HG02870 (cell line): ENCODE results near the gene PPID.
"Not testable (repeated sequence)": the region's sequence is repeated elsewhere in the genome, so short reads cannot be mapped to it uniquely, and the experiment has no call there.

Experiments
- ATAC-seq: cut with Tn5 transposase; IDR thresholded peaks from one replicate; pipeline ENCODE4 v1.9.1; 2021; ENCODE audit warnings: mild to moderate bottlenecking, moderate library complexity; ENCODE audit not compliant: unreplicated experiment

The PPID gene

DNA sequence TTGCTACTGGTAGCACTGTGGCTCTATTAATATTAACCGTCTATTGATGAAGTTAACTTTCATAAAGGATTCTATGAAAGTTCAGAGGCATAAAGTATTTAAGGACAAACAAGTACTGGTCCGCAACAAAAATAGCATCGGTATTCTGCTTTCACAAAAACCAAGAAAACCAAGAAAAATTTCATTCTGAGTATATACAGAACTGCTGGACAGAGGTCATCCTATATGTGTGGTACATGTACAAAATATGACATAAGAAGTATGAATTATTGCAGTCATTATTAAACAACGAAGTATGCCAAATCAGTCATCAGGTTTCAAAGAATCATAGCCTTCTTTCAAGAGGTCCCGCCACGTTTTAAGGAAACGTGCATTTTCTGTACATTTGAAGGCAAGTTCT lies 53.9 kb downstream of the PPID start:
- ATAC-seq: peak; percentile 14

DNA sequence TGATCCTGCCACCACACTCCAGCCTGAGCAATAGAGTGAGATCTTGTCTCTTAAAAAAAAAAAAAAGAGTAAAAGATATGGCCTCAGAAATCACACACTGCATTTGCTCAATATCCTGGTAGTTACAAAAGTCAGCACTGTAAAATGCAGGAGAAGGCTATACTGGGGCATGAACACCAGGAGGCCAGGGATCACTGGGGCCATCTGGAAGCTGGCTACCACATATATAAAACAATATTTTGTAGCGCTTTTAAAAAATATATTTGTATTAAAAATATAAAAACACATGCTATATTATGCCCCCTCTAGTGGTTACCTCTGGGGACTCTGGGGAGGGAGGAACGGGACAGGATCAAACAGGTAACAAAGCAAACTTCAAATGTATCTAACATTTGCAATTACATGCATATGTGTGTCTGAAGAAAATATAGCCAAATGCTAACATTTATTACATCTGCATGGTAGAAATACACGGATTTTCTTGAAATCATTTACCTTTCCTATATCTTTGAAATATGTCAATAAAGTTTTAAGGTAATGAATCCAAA lies 55.5 kb downstream of the PPID start:
- ATAC-seq: no peak

DNA sequence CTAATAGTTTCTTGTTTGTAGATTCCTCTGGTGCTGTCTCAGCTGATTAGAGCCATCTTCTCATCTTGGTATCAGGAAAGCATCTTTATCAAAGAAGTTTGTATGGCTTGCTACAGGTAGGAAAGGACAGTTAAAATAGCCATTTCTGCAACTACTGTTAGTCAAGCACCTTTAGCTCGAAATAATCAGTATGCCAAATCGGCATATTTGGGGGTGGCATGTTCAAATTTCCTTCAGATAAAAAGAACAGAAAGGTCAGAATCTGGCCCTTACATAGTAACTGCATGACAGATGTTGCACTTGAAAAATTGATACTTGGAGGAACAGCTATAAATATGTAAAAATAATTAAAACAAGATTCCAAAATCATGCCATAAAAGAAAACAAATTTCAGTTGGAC lies 56.3 kb downstream of the PPID start:
- no peak for ATAC-seq

DNA sequence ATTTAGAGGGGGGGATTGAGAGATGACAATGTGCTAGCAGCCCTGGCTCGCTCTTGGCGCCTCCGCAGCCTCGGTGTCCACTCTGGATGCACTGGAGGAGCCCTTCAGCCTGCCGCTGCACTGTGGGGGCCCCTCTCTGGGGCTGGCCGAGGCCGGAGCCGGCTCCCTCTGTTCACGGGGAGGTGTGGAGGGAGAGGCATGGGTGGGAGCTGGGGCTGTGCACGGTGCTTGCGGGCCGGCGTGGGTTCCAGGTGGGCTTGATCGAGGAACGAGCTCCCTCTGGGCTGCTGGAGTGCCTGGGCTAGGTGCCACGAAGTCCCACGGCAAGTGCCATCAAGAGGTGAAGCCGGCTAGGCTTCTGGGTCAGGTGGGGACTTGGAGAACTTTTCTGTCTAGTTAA lies 58.4 kb downstream of the PPID start:
- no peak for ATAC-seq

DNA sequence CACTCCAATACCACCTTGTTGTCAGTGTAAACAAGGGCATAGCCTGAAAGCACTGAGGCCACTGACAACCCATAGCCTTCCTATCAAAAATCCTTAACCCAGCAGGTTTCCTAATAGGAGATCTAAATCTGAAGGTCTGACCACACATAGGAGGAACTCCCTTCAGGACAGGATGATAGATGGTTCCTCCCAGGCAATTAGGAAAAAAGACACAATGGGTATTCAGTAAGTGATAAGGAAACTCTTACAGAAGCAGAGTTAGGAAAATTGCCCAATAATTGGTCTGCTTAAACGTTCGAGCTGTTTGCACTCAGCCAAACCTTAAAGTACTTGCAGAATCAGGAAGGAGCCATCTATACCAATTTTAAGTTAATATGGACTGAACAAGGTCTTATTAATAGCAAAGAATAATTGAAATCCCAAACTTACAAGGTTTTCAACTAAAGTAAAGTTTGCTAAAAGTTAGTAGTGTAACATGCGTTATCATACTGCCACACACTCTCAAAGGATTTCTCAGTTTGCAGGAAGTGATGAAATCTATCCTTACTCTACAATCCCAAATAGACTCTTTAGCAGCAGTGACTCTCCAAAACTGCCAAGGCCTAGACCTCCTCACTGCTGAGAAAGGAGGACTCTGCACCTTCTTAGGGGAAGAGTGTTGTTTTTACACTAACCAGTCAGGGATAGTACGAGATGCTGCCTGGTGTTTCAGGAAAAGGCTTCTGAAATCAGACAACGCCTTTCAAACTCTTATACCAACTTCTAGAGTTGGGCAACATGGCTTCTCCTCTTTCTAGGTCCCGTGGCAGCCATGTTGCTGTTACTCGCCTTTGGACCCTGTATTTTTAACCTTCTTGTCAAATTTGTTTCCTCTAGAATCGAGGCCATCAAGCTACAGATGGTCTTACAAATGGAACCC lies 59.2 kb downstream of the PPID start:
- not testable (repeated sequence) for ATAC-seq

DNA sequence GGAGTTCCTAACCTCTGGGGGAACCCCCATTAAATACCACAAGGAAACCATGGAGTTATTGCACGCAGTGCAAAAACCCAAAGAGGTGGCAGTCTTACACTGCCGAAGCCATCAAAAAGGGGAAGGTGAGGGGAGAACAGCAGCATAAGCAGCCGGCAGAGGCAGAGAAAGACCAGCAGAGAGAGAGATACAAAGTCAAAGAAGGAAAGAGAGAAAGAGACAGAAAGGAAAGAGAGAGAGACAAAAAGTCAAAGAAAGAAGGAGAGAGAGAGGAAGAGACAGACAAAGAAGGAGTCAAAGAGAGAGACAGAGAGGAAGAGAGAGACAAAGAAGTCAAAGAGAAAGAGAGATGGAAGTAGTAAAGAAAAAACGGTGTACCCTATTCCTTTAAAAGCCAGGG lies 59.9 kb downstream of the PPID start:
- ATAC-seq: not testable (repeated sequence)
